ENCODE measurements around the gene FCF1.
A peak's percentile ranks its signal among the peaks of the same experiment; 100 is the strongest.

FCF1 gene, protein sequence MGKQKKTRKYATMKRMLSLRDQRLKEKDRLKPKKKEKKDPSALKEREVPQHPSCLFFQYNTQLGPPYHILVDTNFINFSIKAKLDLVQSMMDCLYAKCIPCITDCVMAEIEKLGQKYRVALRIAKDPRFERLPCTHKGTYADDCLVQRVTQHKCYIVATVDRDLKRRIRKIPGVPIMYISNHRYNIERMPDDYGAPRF

DNA sequence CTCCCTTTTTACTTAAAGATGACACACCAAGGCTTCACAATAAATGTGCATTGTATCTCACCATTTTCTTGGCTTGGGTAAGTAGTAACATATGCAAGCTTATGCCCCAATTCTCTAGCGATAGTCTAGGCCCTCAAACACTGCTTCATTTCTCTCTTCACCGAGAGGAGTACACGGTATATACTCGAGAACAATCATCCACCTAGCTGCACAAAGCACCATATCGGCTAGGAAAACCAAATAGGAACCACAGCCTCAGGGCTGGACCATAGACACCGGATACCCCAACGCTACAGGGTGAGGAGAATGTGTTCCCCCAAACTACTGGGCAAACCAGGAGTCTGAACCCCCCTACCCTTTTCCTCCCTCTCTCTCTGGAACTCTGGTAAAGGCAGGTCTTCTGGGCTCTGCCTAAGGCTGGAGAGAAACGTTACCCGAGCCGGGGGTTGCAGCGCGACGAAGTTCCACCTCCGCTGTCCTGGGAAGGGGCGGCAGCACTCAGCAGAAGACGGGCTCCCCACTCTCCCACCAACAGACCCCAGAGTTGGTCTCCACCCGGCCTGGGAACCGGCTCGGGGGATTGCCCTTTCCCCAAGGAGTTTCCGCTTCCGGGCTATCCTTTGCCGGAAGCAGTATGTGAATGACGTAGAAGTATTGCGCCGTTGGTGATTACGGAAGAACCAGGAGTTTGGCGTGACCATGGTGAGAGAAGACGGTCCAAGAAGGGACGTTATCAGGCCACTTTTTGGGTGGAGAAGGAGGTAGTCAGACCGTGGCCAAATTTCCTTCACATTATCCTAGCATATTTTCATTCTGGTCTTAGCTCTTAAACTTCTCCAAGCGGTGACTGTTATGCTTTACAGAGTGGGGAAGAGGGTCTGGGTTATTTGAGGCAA, at the start of gene FCF1, which contains the start of gene AREL1:
Gene FCF1 (plus strand): TSS at position 646 of the 896 bp plus-strand sequence. CDS start 54 bp downstream, at position 700.
Gene AREL1 (minus strand): TSS at position 582 of the 896 bp plus-strand sequence. CDS start 27,465 bp downstream, outside the sequence.
- no peak for TF ChIP-seq ZFX (IDR thresholded peaks at IDR 0.05; ENCODE audit: borderline replicate concordance)
- TF ChIP-seq, protein P1, sequence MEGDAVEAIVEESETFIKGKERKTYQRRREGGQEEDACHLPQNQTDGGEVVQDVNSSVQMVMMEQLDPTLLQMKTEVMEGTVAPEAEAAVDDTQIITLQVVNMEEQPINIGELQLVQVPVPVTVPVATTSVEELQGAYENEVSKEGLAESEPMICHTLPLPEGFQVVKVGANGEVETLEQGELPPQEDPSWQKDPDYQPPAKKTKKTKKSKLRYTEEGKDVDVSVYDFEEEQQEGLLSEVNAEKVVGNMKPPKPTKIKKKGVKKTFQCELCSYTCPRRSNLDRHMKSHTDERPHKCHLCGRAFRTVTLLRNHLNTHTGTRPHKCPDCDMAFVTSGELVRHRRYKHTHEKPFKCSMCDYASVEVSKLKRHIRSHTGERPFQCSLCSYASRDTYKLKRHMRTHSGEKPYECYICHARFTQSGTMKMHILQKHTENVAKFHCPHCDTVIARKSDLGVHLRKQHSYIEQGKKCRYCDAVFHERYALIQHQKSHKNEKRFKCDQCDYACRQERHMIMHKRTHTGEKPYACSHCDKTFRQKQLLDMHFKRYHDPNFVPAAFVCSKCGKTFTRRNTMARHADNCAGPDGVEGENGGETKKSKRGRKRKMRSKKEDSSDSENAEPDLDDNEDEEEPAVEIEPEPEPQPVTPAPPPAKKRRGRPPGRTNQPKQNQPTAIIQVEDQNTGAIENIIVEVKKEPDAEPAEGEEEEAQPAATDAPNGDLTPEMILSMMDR (IDR thresholded peaks at IDR 0.05): no peak
- peak within 1 kb of the TSS; percentile 38 for H3K27ac ChIP-seq

DNA sequence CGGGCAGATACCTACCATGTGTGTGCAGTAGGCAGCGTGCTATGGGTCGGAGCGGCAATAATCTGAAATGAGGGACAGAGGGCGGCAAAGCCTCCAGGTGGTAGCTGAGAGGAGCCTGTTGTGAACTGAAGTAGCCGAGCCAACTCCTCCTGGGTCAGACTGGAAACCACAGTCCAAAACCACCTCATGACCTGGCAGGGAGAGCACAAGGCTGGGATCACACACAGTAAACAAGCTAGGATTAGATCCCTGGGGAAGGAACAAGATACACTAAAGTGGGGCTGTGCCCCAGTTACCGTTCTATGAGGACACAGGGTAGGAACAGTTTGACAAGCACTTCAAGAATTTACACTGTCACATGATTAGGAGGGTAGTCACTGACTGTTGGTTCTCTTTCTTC, 49.1 kb upstream of the FCF1 start:
- H3K27ac ChIP-seq: no peak overlapping the region
- TF ChIP-seq ZFX (IDR thresholded peaks at IDR 0.05; ENCODE audit: borderline replicate concordance): no peak
- TF ChIP-seq, protein P1 (IDR thresholded peaks at IDR 0.05): no peak

DNA sequence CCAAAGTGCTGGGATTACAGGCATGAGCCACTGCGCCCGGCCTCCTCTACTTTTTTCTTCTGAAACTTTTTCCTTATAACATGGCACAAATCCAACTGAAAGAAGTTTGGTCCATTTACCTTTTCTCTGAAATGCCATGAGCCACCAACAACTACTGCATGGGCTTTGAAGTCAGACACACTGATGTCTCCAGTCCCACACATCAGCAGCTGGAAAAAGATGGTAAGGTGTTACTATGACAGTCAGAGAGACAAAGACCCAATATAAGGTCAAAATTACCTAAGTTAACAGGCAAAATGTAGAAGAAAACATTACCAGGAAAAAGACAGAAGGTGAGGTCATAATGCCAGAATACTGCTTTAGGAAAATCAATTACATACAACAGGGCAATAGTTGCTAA, 48.2 kb upstream of the FCF1 start:
- no peak for TF ChIP-seq ZFX (IDR thresholded peaks at IDR 0.05; ENCODE audit: borderline replicate concordance)
- TF ChIP-seq, protein P1 (IDR thresholded peaks at IDR 0.05): no peak
- H3K27ac ChIP-seq: no peak overlapping the region

DNA sequence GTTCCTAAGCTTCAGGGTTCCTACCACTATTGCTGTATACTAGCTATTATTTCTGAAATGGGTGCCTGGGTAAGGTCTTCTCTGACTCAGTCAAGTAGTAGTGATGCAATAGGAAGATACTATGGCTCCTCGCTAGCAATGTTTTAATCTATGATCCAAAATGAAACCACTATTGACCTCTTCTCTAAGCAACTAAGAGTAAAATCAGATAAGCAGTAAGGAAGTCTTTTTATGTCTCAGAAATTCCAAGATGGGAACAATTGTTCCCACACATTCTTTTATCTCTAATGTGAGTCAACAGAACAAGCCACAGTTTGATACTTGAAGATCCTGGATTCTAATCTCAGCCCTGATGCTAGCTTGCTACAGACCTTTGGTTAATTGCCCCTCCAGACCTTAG, 45.2 kb upstream of the FCF1 start:
- TF ChIP-seq, protein P1 (IDR thresholded peaks at IDR 0.05): no peak
- no peak for TF ChIP-seq ZFX (IDR thresholded peaks at IDR 0.05; ENCODE audit: borderline replicate concordance)
- no peak overlapping the region for H3K27ac ChIP-seq

- no peak overlapping the region for H3K27ac ChIP-seq
- TF ChIP-seq, protein P1 (IDR thresholded peaks at IDR 0.05): no peak
- no peak for TF ChIP-seq ZFX (IDR thresholded peaks at IDR 0.05; ENCODE audit: borderline replicate concordance)
Observed at GRCh38 chr14:74669256-74669655, 43.7 kb upstream of the FCF1 start.

DNA sequence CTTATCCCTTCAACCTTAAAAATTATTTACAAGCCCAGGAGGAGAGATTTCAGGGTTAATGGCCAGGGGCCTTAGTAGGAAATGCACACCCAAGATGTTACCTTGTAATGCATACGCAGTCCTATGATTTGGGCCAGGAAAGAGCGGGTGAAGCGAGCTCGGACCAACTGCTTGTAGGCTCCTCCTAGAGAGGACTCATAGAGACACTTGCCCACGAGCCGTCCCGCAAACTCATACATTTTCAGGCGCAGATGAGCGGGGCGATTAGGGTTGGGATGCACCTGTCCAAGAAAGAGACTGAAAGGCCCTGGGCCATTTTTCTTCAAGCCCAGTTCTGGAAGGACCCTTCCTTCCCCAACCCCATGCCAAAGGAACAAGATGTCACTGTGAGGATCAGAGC, 43.1 kb upstream of the FCF1 start:
- no peak overlapping the region for H3K27ac ChIP-seq
- TF ChIP-seq ZFX (IDR thresholded peaks at IDR 0.05; ENCODE audit: borderline replicate concordance): no peak
- TF ChIP-seq, protein P1 (IDR thresholded peaks at IDR 0.05): no peak

Measured in 22Rv1 (cell line).